ENCODE measurements around the gene LRCH1. TPM values are rescaled to one million over a fixed set of nuclear protein-coding genes. Genes with fewer than 3 reads are reported as not detected.

Gene LRCH1
- total RNA-seq, 1 experiment from 2014 or later = 16.5 TPM

DNA sequence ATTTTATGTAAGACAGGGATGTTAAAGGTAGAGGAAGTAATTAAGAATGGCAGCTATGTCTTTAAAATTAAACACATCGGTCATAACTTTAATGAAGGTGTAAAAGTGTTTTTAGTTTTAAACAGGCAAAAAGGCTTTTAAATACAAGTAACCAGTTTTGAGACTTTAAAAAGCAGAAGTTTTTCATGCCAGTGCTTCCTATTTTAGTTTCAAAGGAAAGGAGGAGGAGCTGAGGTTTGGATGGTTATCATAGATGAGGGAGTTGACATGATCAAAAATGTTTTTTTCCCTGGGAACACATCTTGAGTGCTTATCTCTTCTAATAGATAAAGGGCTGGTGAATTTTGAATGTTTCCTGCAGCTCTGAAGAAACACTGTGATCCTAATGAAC lies 42.9 kb downstream of the LRCH1 start:
- Mint-ChIP-seq H3K27ac (ENCODE audit: low read depth, unreplicated experiment) (peak overlapping the region; percentile 86), H3K4me1 (ENCODE audit: insufficient read depth, unreplicated experiment) (peaks cover 46% of the 10 kb centered on the region), H3K36me3 (ENCODE audit: insufficient read depth, unreplicated experiment) (no peaks in the 10 kb centered on the region), H3K9me3 (ENCODE audit: unreplicated experiment) (no peaks in the 10 kb centered on the region), H3K4me3 (ENCODE audit: unreplicated experiment) (peak overlapping the region; percentile 69), H3K27me3 (ENCODE audit: insufficient read depth, unreplicated experiment) (no peaks in the 10 kb centered on the region)
- no TSS peak for BruUV-seq (replicated peaks)
- TF ChIP-seq, protein P1, sequence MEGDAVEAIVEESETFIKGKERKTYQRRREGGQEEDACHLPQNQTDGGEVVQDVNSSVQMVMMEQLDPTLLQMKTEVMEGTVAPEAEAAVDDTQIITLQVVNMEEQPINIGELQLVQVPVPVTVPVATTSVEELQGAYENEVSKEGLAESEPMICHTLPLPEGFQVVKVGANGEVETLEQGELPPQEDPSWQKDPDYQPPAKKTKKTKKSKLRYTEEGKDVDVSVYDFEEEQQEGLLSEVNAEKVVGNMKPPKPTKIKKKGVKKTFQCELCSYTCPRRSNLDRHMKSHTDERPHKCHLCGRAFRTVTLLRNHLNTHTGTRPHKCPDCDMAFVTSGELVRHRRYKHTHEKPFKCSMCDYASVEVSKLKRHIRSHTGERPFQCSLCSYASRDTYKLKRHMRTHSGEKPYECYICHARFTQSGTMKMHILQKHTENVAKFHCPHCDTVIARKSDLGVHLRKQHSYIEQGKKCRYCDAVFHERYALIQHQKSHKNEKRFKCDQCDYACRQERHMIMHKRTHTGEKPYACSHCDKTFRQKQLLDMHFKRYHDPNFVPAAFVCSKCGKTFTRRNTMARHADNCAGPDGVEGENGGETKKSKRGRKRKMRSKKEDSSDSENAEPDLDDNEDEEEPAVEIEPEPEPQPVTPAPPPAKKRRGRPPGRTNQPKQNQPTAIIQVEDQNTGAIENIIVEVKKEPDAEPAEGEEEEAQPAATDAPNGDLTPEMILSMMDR (IDR thresholded peaks at IDR 0.05; ENCODE audit: unreplicated experiment) = no peak
- POLR2A ChIA-PET = interaction anchor here (0.6 to 3.9 kb wide), 20 partner anchors 10 to 1670 kb away, joined by 3 to 40 read pairs (median 4); partner anchors contain the start of genes LRCH1, TPT1 and ZC3H13
- no peak for DNase-seq (ENCODE audit: unreplicated experiment)
- intact Hi-C loops (cut with micrococcal nuclease) = loop anchor here (2.0 kb wide), 1 partner anchor 41 kb away; no protein-coding TSS in a partner anchor
- CTCF ChIA-PET = interaction anchor here (1.2 to 1.8 kb wide), 4 partner anchors 16 to 83 kb away, joined by 3 to 5 read pairs (median 5); no protein-coding TSS in a partner anchor

DNA sequence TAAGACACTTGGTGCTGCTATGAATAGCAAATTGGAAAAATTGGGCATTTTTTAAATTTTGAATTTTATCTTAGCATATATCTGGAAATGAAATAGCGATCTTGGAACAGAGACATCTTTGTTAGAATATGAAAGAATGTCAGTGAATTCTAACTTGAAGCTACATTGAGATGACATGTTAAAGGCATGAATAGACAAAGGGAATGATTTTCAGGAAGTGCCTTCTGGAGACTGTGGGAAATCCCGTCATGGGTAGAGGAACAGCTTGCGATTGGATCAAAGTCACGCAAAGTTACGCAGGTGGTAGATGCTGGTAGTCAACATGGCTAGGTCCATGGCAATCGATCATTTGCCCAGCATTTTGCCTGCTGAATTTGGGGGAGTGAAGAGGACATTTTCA lies 43.5 kb downstream of the LRCH1 start:
- BruUV-seq (replicated peaks) = no TSS peak
- H3K4me1 Mint-ChIP-seq (ENCODE audit: insufficient read depth, unreplicated experiment) = peaks cover 46% of the 10 kb centered on the region
- ChIA-PET POLR2A (interaction anchor here (0.8 to 3.9 kb wide), 14 partner anchors 9 to 1412 kb away, joined by 3 to 40 read pairs (median 5); partner anchors contain the start of genes LRCH1 and TPT1), CTCF (interaction anchor here (1.4 to 1.8 kb wide), 2 partner anchors 15 to 45 kb away, joined by 5 read pairs; no protein-coding TSS in a partner anchor)
- TF ChIP-seq, protein P1 (IDR thresholded peaks at IDR 0.05; ENCODE audit: unreplicated experiment) = no peak
- intact Hi-C loops (cut with micrococcal nuclease) = no loop called here
- H3K4me3 Mint-ChIP-seq (ENCODE audit: unreplicated experiment) = peak overlapping the region; percentile 69
- no peaks in the 10 kb centered on the region for H3K9me3 Mint-ChIP-seq (ENCODE audit: unreplicated experiment)
- no peak for DNase-seq (ENCODE audit: unreplicated experiment)
- peak overlapping the region; percentile 86 for H3K27ac Mint-ChIP-seq (ENCODE audit: low read depth, unreplicated experiment)
- no peaks in the 10 kb centered on the region for H3K27me3 Mint-ChIP-seq (ENCODE audit: insufficient read depth, unreplicated experiment)
- H3K36me3 Mint-ChIP-seq (ENCODE audit: insufficient read depth, unreplicated experiment) = no peaks in the 10 kb centered on the region

DNA sequence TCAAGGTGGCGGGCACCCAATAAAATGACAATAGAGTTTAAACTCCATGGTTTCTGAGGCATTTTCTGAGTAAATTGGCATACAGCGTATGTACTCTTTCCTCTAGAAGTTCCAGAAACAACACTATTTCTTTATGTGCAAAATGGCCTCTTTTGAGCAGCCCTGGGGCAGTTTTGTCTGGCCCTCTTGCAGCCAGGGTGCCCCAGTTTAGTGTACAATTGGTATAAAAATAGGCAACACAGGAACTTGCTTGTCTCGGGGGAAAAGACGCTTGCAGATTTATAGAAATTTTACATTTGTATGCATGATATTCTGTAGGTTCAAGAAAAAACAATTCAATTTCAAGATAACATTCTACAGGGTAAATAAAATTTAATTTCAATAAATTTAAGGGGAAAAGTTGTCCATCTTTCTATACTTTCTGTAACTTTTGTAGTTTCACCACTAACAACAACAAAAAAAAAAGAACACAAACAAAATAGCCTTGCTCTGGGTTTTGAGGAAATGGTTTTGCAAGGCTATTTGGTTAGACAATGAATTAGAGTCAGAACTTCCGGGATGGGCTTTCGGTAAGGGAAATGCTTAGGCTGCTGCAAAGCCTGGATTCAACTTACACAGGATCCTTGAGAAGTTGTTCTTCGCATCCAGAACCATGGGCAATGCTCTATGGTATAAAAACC lies 45.3 kb downstream of the LRCH1 start:
- POLR2A ChIA-PET = interaction anchor here (1.7 kb wide), 1 partner anchor 17 kb away, joined by 4 read pairs; no protein-coding TSS in a partner anchor
- DNase-seq (ENCODE audit: unreplicated experiment) = no peak
- CTCF ChIA-PET = no interaction called here
- H3K36me3 Mint-ChIP-seq (ENCODE audit: insufficient read depth, unreplicated experiment) = no peaks in the 10 kb centered on the region
- H3K4me3 Mint-ChIP-seq (ENCODE audit: unreplicated experiment) = no peak overlapping the region
- BruUV-seq (replicated peaks) = no TSS peak
- H3K9me3 Mint-ChIP-seq (ENCODE audit: unreplicated experiment) = no peaks in the 10 kb centered on the region
- intact Hi-C loops (cut with micrococcal nuclease) = no loop called here
- H3K4me1 Mint-ChIP-seq (ENCODE audit: insufficient read depth, unreplicated experiment) = peaks cover 44% of the 10 kb centered on the region
- H3K27me3 Mint-ChIP-seq (ENCODE audit: insufficient read depth, unreplicated experiment) = no peaks in the 10 kb centered on the region
- TF ChIP-seq, protein P1 (IDR thresholded peaks at IDR 0.05; ENCODE audit: unreplicated experiment) = no peak
- H3K27ac Mint-ChIP-seq (ENCODE audit: low read depth, unreplicated experiment) = no peak overlapping the region

DNA sequence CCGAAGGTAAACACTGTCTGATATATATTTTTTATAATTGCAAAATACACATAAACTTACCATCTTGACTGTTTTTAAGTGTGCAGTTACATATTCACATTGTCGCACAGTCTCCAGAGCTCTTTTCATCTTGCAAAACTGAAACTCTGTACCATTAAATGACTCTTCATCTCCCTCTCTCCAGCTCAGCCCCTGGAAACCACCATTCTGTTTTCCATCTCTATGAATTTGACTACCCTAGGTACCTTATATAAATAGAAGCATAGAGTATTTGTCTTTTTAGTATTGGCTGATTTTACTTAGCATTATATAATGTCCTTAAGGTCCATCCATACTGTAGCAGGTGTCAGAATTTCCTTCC lies 45.8 kb downstream of the LRCH1 start:
- Mint-ChIP-seq H3K4me3 (ENCODE audit: unreplicated experiment) (no peak overlapping the region), H3K36me3 (ENCODE audit: insufficient read depth, unreplicated experiment) (no peaks in the 10 kb centered on the region), H3K27me3 (ENCODE audit: insufficient read depth, unreplicated experiment) (no peaks in the 10 kb centered on the region), H3K9me3 (ENCODE audit: unreplicated experiment) (no peaks in the 10 kb centered on the region), H3K4me1 (ENCODE audit: insufficient read depth, unreplicated experiment) (peaks cover 41% of the 10 kb centered on the region), H3K27ac (ENCODE audit: low read depth, unreplicated experiment) (no peak overlapping the region)
- ChIA-PET POLR2A (interaction anchor here (0.7 to 1.7 kb wide), 2 partner anchors 16 to 100 kb away, joined by 3 to 4 read pairs; no protein-coding TSS in a partner anchor), CTCF (no interaction called here)
- DNase-seq (ENCODE audit: unreplicated experiment) = no peak
- BruUV-seq (replicated peaks) = no TSS peak
- TF ChIP-seq, protein P1 (IDR thresholded peaks at IDR 0.05; ENCODE audit: unreplicated experiment) = no peak
- intact Hi-C loops (cut with micrococcal nuclease) = no loop called here
